DOHH2 (cell line): ENCODE data around the gene BIK.

ENCODE experiments used
- H3F3A ChIP-seq: fragments of 200-600 bp; sonication (generic), shearing (Covaris generic); 2 replicates; pipeline ENCODE4 v1.6.0; 2016; ENCODE audit warnings: antibody characterized with exemption, mild to moderate bottlenecking; ENCODE audit not compliant: control insufficient read depth, insufficient read depth
- H3K27ac ChIP-seq: fragments of 200-600 bp; sonication (generic); 2 replicates; pipeline ENCODE4 v1.5.1; 2014; ENCODE audit warnings: low read depth, mild to moderate bottlenecking, low read length, moderate library complexity
- H3K27me3 ChIP-seq: fragments of 200-600 bp; sonication (generic); 2 replicates; pipeline ENCODE4 v1.6.1; 2014; ENCODE audit warnings: mild to moderate bottlenecking, low read length, mixed read lengths; ENCODE audit not compliant: control insufficient read depth
- H3K36me3 ChIP-seq: fragments of 200-600 bp; sonication (generic); 2 replicates; pipeline ENCODE4 v1.6.1; 2014; ENCODE audit warnings: mild to moderate bottlenecking, low read length, moderate library complexity, mixed read lengths; ENCODE audit not compliant: control insufficient read depth
- H3K4me1 ChIP-seq: fragments of 200-600 bp; sonication (generic); 2 replicates; pipeline ENCODE4 v1.6.1; 2014; ENCODE audit warnings: mild to moderate bottlenecking, low read length, mixed read lengths; ENCODE audit not compliant: control insufficient read depth
- H3K4me2 ChIP-seq: fragments of 200-600 bp; sonication (generic); 2 replicates; pipeline ENCODE4 v1.6.0; 2014; ENCODE audit warnings: mild to moderate bottlenecking, low read length, moderate library complexity
- H3K4me3 ChIP-seq: fragments of 200-600 bp; sonication (generic); 2 replicates; pipeline ENCODE4 v1.5.1; 2014; ENCODE audit warnings: mild to moderate bottlenecking, low read length, mixed read lengths
- H3K79me2 ChIP-seq: fragments of 200-600 bp; sonication (generic); 2 replicates; pipeline ENCODE4 v1.6.1; 2014; ENCODE audit warnings: mild to moderate bottlenecking, low read length, mixed read lengths; ENCODE audit not compliant: control insufficient read depth
- H3K9me2 ChIP-seq: fragments of 200-600 bp; sonication (generic); replicated peaks from 2 replicates; pipeline ENCODE4 v1.6.1; 2014; ENCODE audit warnings: mild to moderate bottlenecking, low read length, mixed read lengths; ENCODE audit not compliant: control insufficient read depth
- H3K9me3 ChIP-seq: fragments of 200-600 bp; sonication (generic); 2 replicates; pipeline ENCODE4 v1.6.1; 2014; ENCODE audit warnings: antibody characterized with exemption, low read length, mixed read lengths; ENCODE audit not compliant: control insufficient read depth, insufficient read depth
- H4K20me1 ChIP-seq: fragments of 200-600 bp; sonication (generic); 2 replicates; pipeline ENCODE4 v1.6.0; 2014; ENCODE audit warnings: low read depth, mild to moderate bottlenecking, antibody characterized with exemption, low read length, moderate library complexity; ENCODE audit not compliant: control insufficient read depth, insufficient read depth
- EZH2phosphoT487 ChIP-seq: fragments of 200-600 bp; sonication (generic); IDR thresholded peaks from 2 replicates; pipeline ENCODE4 v1.6.1; 2017; ENCODE audit warnings: borderline replicate concordance, mild to moderate bottlenecking, antibody characterized with exemption, low read length, moderate library complexity, mixed read lengths
- TF ChIP-seq, protein P1 (sequence below): fragments of 200-600 bp; sonication (generic); IDR thresholded peaks from one replicate; pipeline ENCODE4 v1.5.1; 2014; ENCODE audit warnings: antibody characterized with exemption, mild to moderate bottlenecking, low read depth, low read length; ENCODE audit not compliant: poor library complexity, severe bottlenecking

BIK gene

DNA sequence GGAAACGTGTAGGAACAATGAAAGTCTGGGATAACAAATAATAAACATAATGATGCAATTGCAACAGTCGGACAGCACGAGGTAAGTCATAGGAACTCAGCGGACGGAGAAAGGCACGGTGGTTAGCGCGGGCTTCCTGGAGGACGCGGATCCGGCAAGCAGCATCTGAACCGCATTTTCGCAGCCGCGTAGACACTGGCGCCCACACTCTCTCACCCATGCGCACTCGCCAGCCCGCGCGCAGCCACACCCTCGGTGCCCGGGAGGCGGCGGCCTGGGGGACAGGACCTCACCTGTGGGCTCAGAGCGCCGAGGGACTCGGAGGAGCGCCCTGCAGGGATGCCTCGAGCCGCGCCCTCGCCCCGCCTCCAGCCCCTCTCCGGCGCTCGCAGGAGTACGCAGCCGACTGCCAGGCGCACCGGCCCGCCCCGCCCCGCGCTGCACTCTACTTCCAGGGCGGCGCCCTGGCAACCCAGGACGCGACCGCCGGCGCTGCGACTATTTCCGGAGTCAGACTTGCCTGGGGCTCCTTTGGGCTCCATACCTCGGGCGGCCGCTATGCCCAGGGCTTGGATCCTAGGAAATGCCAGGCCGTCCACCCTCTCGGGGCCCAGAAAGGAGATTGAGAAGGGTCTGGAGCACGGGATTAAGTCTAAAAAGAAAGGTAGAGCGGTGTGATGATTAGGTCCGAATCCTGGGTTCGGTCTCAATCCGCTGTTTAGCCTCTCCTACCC is 21.4 kb upstream of the BIK start, which contains the start of gene TTLL1:
Gene TTLL1 (minus strand): TSS at position 408 of the 734 bp plus-strand sequence. CDS start 13,805 bp downstream, outside the sequence.
- H3K9me3 ChIP-seq = no peaks in the 10 kb centered on the region
- no peaks in the 10 kb centered on the region for H3K79me2 ChIP-seq

DNA sequence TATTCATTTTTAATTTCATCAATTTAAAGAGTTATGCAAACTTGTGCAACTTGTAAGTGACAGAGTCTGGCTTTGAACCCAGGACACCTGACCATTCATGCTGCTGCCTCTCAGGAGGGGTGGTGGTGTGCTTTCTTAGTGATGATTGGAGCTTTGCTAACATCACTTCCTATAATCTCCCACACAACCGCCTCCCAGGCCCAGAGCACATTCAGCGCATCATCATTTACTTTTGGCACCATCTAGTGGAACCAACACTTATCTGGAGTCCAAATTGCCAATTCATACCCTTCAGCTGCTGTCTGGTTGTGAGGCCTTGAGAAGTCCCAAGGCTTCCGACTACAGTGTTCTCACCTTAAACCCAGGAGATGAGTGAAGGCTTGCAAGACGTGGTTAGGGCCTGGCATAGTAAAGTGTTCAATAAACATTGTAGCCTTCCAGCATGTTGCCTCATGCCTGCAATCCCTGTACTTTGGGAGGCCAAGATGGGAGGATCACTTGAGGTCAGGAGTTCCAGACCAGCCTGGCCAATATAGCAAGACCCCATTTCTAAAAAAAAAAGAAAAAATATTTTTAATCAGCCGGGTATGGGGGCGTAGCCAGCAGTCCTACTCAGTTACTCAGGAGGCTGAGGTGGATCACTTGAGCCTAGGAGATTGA is 20.3 kb upstream of the BIK start:
- Histone ChIP-seq H3K9me2 (no peaks in the 10 kb centered on the region), H4K20me1 (no peaks in the 10 kb centered on the region), H3K79me2 (no peaks in the 10 kb centered on the region), H3K4me1 (peaks cover 25% of the 10 kb centered on the region), H3K27ac (no peak overlapping the region), H3K9me3 (no peaks in the 10 kb centered on the region), H3K4me2 (no peak overlapping the region), H3K36me3 (no peaks in the 10 kb centered on the region), H3K27me3 (no peaks in the 10 kb centered on the region), H3F3A (peaks cover 3% of the 10 kb centered on the region; the same call in 1 of the 2 replicates), H3K4me3 (no peak overlapping the region)
- no peak for TF ChIP-seq EZH2phosphoT487
- TF ChIP-seq, protein P1, sequence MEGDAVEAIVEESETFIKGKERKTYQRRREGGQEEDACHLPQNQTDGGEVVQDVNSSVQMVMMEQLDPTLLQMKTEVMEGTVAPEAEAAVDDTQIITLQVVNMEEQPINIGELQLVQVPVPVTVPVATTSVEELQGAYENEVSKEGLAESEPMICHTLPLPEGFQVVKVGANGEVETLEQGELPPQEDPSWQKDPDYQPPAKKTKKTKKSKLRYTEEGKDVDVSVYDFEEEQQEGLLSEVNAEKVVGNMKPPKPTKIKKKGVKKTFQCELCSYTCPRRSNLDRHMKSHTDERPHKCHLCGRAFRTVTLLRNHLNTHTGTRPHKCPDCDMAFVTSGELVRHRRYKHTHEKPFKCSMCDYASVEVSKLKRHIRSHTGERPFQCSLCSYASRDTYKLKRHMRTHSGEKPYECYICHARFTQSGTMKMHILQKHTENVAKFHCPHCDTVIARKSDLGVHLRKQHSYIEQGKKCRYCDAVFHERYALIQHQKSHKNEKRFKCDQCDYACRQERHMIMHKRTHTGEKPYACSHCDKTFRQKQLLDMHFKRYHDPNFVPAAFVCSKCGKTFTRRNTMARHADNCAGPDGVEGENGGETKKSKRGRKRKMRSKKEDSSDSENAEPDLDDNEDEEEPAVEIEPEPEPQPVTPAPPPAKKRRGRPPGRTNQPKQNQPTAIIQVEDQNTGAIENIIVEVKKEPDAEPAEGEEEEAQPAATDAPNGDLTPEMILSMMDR = peak; percentile 52

More for the DNA sequence above, 21.4 kb upstream of the BIK start, which contains the start of gene TTLL1:
- Histone ChIP-seq H3F3A (peaks cover 3% of the 10 kb centered on the region; the same call in 1 of the 2 replicates), H3K4me1 (peaks cover 22% of the 10 kb centered on the region), H3K36me3 (no peaks in the 10 kb centered on the region), H3K27ac (no peak within 1 kb of the TSS), H3K9me2 (no peaks in the 10 kb centered on the region), H3K4me3 (peak within 1 kb of the TSS; percentile 71), H4K20me1 (no peaks in the 10 kb centered on the region), H3K4me2 (peak within 1 kb of the TSS; percentile 73), H3K27me3 (no peaks in the 10 kb centered on the region)
- TF ChIP-seq EZH2phosphoT487 = no peak
- TF ChIP-seq, protein P1 = no peak

DNA sequence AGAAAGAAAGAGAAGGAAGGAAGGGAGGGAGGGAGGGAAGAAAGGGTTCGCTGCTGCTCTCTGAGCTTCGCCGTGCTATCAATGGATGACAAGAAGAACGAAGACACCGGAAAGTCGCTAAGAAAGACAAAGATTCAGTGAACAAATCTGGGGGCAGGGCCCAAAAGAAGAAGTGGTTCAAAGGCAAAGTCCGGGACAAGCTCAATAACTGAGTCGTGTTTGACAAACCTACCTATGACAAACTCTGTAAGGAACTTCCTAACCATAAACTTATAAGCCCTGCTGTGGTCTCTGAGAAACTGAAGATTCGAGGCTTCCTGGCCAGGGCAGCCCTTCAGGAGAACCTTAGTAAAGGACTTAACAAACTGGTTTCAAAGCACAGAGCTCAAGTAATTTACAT is 18.5 kb upstream of the BIK start:
- no peak overlapping the region for H3K4me2 ChIP-seq
- no peak overlapping the region for H3K4me3 ChIP-seq
- peaks cover 8% of the 10 kb centered on the region; the same call in 1 of the 2 replicates for H3K9me3 ChIP-seq
- TF ChIP-seq, protein P1 = no peak
- no peak for TF ChIP-seq EZH2phosphoT487
- peaks cover 3% of the 10 kb centered on the region; the same call in 1 of the 2 replicates for H3F3A ChIP-seq
- no peak overlapping the region for H3K27ac ChIP-seq
- no peaks in the 10 kb centered on the region for H4K20me1 ChIP-seq
- H3K9me2 ChIP-seq = no peaks in the 10 kb centered on the region
- peaks cover 15% of the 10 kb centered on the region for H3K4me1 ChIP-seq
- no peaks in the 10 kb centered on the region for H3K27me3 ChIP-seq
- no peaks in the 10 kb centered on the region for H3K36me3 ChIP-seq
- H3K79me2 ChIP-seq = no peaks in the 10 kb centered on the region
